Thoracic aorta (tissue), 2 donors: ENCODE results near the gene PRDM13. TPM values are rescaled to one million over a fixed set of nuclear protein-coding genes. Genes with fewer than 3 reads are reported as not detected.

Experiments used
- total RNA-seq, 2 donors: library from RNA; depleted of rRNA; stranded (reverse); fragments of >200 nt; gene quantifications; one replicate each; pipeline versions ENCODE4 v1.1.0 to v1.2.3, GENCODE V29; 2016

The PRDM13 gene
- total RNA-seq, 2 donors from 2014 or later, result not detected

Other genes starting within 250 kb of the PRDM13 start
- 1 to 10 TPM in 1 of 2 donors, under 1 TPM in 1; 0.95 to 2.0 TPM for gene COQ3, start 212.6 kb upstream of the PRDM13 start, total RNA-seq
- 100 to 1,000 TPM; 114 to 207 TPM for gene PNISR, start 181.5 kb upstream of the PRDM13 start, total RNA-seq
- 10 to 100 TPM; 11.2 to 26.2 TPM for gene USP45, start 91.4 kb upstream of the PRDM13 start, total RNA-seq
- 10 to 100 TPM; 25.2 to 50.6 TPM for gene CCNC, start 38.2 kb upstream of the PRDM13 start, total RNA-seq